Vagina (tissue), 2 donors: ENCODE results near the gene DPPA4. TPM values are rescaled to one million over a fixed set of nuclear protein-coding genes. Genes with fewer than 3 reads are reported as not detected.

Experiments used
- DNase-seq, 2 donors: peaks; one replicate each; pipeline ENCODE4 v3.0.0-alpha.2; 2017; ENCODE audit errors: extremely low spot score in 2 of 2
- H3K27ac ChIP-seq: fragments of 200-600 bp; sonication (generic); one replicate; pipeline ENCODE4 v1.5.1; 2019
- H3K27me3 ChIP-seq: fragments of 200-600 bp; sonication (generic); one replicate; pipeline ENCODE4 v1.5.1; 2019
- H3K36me3 ChIP-seq, 2 donors: fragments of 200-600 bp; sonication (generic); one replicate each; pipeline ENCODE4 v1.5.1; 2017 to 2019
- H3K4me1 ChIP-seq: fragments of 200-600 bp; sonication (generic); one replicate; pipeline ENCODE4 v1.5.1; 2019
- H3K4me3 ChIP-seq, 2 donors: fragments of 200-600 bp; sonication (generic); 1 replicate in 1 of 2; 2 replicates in 1 of 2; pipeline ENCODE4 v1.5.1; 2016 to 2019
- H3K9me3 ChIP-seq: fragments of 200-600 bp; sonication (generic); one replicate; pipeline ENCODE4 v1.5.1; 2019
- POLR2A ChIP-seq, 2 donors: fragments of 450-650 bp; IDR thresholded peaks; one replicate each; pipeline ENCODE4 v1.6.1; 2017; ENCODE audit warnings: antibody characterized with exemption in 2 of 2, mild to moderate bottlenecking in 2 of 2, moderate library complexity in 2 of 2
- POLR2AphosphoS5 ChIP-seq, 2 donors: sonication (generic); formaldehyde crosslinking; IDR thresholded peaks; one replicate each; pipeline ENCODE4 v1.9.0; 2017; ENCODE audit warnings: antibody characterized with exemption in 2 of 2, mild to moderate bottlenecking in 2 of 2, low read depth in 1 of 2; ENCODE audit not compliant: insufficient read depth in 1 of 2
- intact Hi-C: fragments of 100-400 bp; cut with DNase I; formaldehyde crosslinking; loops from one replicate; pipeline ENCODE4 v1.15.1; 2023
- total RNA-seq: library from RNA; depleted of rRNA; stranded (reverse); fragments of >200 nt; gene quantifications from one replicate; pipeline ENCODE4 v1.2.3, GENCODE V29; 2016
- TF ChIP-seq, protein P1 (sequence below), 3 experiments: fragments of 450-650 bp in 2 of 3; fragments of 200-600 bp in 1 of 3; sonication (generic) in 1 of 3; IDR thresholded peaks; one replicate each; pipeline ENCODE4 v1.5.1; 2017 to 2019; ENCODE audit warnings: antibody characterized with exemption in 3 of 3, mild to moderate bottlenecking in 2 of 3, moderate library complexity in 2 of 3

Gene DPPA4
- total RNA-seq, 1 donor from 2014 or later, result not detected

DNA sequence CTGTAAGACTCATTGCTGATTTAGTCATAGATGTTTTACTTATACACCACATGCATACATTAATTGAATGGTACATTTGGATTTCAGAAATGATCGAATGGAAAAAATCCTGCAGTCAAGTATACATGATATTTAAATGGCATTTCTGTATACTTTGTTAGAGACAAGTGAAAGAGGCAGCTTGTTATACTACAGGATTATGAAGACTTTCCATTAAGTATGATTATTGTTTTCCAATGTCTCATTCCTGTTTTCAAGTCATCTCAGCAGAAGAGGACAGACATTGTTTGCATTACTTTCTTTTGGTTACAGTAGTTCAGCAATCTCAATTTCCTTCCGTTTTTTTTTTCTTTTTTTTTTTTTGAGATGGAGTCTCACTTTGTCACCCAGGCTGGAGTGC, 36.6 kb upstream of the DPPA4 start:
- intact Hi-C loops, result no loop called here
- TF ChIP-seq, protein P1, sequence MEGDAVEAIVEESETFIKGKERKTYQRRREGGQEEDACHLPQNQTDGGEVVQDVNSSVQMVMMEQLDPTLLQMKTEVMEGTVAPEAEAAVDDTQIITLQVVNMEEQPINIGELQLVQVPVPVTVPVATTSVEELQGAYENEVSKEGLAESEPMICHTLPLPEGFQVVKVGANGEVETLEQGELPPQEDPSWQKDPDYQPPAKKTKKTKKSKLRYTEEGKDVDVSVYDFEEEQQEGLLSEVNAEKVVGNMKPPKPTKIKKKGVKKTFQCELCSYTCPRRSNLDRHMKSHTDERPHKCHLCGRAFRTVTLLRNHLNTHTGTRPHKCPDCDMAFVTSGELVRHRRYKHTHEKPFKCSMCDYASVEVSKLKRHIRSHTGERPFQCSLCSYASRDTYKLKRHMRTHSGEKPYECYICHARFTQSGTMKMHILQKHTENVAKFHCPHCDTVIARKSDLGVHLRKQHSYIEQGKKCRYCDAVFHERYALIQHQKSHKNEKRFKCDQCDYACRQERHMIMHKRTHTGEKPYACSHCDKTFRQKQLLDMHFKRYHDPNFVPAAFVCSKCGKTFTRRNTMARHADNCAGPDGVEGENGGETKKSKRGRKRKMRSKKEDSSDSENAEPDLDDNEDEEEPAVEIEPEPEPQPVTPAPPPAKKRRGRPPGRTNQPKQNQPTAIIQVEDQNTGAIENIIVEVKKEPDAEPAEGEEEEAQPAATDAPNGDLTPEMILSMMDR (IDR thresholded peaks at IDR 0.05), result no peak
- no peak for TF ChIP-seq POLR2A (IDR thresholded peaks at IDR 0.05)
- TF ChIP-seq POLR2AphosphoS5 (IDR thresholded peaks at IDR 0.05; ENCODE audit: insufficient read depth in 1 of 2, low read depth in 1 of 2), result no peak
- H3K36me3 ChIP-seq, result no peaks in the 10 kb centered on the region
- no peaks in the 10 kb centered on the region for H3K4me1 ChIP-seq
- no peak overlapping the region for H3K4me3 ChIP-seq
- no peaks in the 10 kb centered on the region for H3K9me3 ChIP-seq
- no peaks in the 10 kb centered on the region for H3K27me3 ChIP-seq
- DNase-seq, result no peak
- H3K27ac ChIP-seq, result no peak overlapping the region

DNA sequence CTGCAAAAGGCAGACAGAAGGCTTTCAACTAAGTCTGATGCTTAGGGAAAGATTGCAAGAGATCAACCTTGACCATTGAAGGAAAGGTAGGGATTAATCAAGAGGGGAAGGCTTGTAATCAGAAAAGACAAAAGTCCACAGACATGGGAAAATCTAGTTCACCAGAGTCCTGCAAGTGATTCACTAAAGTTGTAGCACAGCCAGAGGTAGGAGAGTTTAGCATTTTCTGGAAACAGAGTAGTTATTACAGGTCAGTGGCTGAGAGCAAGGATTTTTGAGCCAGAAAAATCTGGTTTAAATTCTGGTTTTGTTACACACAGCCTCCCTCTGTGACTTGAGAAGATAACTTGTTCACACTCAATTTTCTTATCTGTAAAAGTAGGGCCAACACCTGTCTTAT, 35.3 kb upstream of the DPPA4 start:
- no peak for DNase-seq
- no peaks in the 10 kb centered on the region for H3K27me3 ChIP-seq
- TF ChIP-seq, protein P1 (IDR thresholded peaks at IDR 0.05), result no peak
- TF ChIP-seq POLR2AphosphoS5 (IDR thresholded peaks at IDR 0.05; ENCODE audit: insufficient read depth in 1 of 2, low read depth in 1 of 2) (no peak), POLR2A (IDR thresholded peaks at IDR 0.05) (no peak)
- no peak overlapping the region for H3K27ac ChIP-seq
- no peaks in the 10 kb centered on the region for H3K9me3 ChIP-seq
- intact Hi-C loops, result no loop called here
- H3K36me3 ChIP-seq, result no peaks in the 10 kb centered on the region
- no peaks in the 10 kb centered on the region for H3K4me1 ChIP-seq
- H3K4me3 ChIP-seq, result no peak overlapping the region

DNA sequence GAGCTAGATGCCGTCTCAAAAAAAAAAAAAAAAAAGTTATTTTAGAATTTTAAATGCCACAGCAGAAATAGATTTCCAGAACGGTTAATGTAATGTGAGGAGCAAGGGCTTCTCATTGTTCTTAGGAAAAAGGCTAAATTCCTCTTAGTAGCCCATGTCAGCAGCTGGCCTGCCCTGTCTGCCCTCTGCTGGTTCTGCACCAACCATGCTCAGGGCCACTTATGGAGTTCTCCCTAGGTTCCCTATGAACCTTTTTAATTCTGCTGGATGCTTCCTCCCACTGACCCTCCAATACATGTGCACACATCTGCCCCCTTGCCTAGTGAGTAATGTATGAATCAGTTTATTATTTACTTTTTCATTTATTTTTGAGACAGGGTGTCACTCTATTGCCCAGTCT, 32.2 kb upstream of the DPPA4 start:
- Histone ChIP-seq H3K4me3 (no peak overlapping the region), H3K27ac (no peak overlapping the region), H3K36me3 (no peaks in the 10 kb centered on the region), H3K4me1 (no peaks in the 10 kb centered on the region), H3K27me3 (no peaks in the 10 kb centered on the region), H3K9me3 (no peaks in the 10 kb centered on the region)
- TF ChIP-seq POLR2AphosphoS5 (IDR thresholded peaks at IDR 0.05; ENCODE audit: insufficient read depth in 1 of 2, low read depth in 1 of 2) (no peak), POLR2A (IDR thresholded peaks at IDR 0.05) (no peak)
- TF ChIP-seq, protein P1 (IDR thresholded peaks at IDR 0.05), result no peak
- intact Hi-C loops, result no loop called here
- DNase-seq, result no peak

DNA sequence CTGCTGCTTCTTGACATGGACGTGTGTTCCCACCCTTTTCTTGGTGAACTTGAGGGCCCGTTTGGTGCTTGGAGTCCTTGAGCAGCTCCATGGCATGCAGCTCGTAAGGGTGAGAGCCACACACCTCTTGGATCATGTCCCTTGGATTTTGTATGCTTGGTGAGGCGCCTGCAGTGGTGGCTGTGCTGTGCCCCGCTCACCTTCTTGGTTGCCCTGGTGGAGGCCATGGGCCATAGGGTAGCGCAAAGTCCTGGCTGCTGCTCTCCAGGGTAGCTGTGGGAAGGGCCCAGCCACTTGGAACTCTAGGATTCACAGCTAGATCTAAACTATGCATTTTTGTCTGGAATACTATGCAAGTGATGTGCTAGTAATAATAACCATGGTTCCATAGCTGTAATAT, 26.7 kb upstream of the DPPA4 start:
- no peaks in the 10 kb centered on the region for H3K36me3 ChIP-seq
- DNase-seq, result no peak

DNA sequence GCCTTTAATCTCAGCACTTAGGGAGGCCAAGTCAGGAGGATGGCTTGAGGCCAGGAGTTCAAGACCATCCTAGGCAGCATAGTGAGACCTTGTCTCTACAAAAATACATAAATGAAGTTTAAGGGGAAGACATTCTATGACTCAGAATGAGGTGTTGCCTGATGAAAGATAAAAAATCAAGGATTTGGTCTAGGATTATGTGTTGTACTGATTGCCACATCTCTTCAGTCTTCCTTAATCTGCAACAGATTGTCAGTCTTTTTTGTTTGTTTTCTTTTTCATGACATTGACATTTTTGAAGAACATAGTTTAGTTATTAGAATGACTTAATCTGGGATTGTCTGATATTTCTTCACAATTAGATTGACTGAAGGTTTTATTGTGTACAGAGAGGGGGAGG, 26.3 kb upstream of the DPPA4 start:
- TF ChIP-seq POLR2AphosphoS5 (IDR thresholded peaks at IDR 0.05; ENCODE audit: insufficient read depth in 1 of 2, low read depth in 1 of 2), result no peak
- no peak for TF ChIP-seq POLR2A (IDR thresholded peaks at IDR 0.05)
- TF ChIP-seq, protein P1 (IDR thresholded peaks at IDR 0.05), result no peak
- Histone ChIP-seq H3K9me3 (no peaks in the 10 kb centered on the region), H3K4me1 (no peaks in the 10 kb centered on the region), H3K4me3 (no peak overlapping the region), H3K27ac (no peak overlapping the region), H3K27me3 (no peaks in the 10 kb centered on the region), H3K36me3 (no peaks in the 10 kb centered on the region)
- no peak for DNase-seq
- intact Hi-C loops, result no loop called here

More for the DNA sequence above, 26.7 kb upstream of the DPPA4 start:
- intact Hi-C loops, result no loop called here
- TF ChIP-seq, protein P1 (IDR thresholded peaks at IDR 0.05), result no peak
- TF ChIP-seq POLR2AphosphoS5 (IDR thresholded peaks at IDR 0.05; ENCODE audit: insufficient read depth in 1 of 2, low read depth in 1 of 2) (no peak), POLR2A (IDR thresholded peaks at IDR 0.05) (no peak)
- Histone ChIP-seq H3K4me3 (no peak overlapping the region), H3K4me1 (no peaks in the 10 kb centered on the region), H3K9me3 (no peaks in the 10 kb centered on the region), H3K27ac (no peak overlapping the region), H3K27me3 (no peaks in the 10 kb centered on the region)
